Measurements from ENCODE around the gene MAPRE2.

Gene MAPRE2

DNA sequence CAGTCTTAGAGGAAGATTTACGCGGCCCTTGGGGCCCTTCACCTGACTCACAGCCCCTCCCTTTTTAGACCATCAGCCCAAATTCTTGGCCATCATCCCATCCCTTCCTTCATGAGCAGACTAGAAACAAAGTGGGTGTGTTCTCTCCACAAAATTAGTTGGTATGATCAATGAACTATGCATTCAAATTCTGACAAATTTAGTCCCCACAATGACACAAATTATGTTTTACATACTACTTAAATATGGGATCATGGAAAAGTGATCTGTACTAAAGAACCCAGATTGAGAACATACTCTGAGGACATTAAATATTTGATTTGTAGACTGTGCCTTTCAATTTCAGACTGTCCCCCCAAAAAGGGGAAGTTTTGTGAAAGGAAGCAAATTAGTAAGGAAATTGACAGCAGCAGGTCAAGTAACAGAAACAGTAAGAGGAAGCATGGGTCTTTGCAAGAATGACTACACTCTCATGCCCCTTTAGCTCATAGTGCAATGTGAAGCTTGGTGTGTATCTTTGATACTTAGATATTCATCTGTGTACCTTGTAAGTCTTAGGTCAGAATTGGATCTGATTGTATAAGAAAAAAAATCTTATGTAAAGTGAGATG lies 2.2 kb upstream of the MAPRE2 start:
- DNase-seq = no peak

DNA sequence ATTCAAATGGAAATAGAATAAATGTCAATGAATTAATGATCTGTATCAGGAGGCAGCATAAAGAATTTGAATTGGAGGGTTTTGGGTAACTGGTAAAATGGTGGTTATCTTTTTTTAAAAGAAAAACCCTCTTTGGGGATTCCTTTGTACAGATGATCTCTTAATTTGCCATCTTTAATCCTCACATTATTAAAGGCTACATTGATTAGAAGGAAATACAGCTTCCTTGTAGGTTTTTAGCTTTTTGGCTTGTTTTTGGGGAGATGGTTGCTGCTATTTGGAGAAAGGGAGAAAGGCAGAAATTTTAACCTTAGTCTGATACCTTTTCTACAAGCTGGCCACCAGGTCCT lies 600 bp upstream of the MAPRE2 start:
- DNase-seq = no peak

GRCh38 chr18:35041815-35042387 lies 688 bp downstream of the MAPRE2 start:
- DNase-seq = peak; percentile 49

DNA sequence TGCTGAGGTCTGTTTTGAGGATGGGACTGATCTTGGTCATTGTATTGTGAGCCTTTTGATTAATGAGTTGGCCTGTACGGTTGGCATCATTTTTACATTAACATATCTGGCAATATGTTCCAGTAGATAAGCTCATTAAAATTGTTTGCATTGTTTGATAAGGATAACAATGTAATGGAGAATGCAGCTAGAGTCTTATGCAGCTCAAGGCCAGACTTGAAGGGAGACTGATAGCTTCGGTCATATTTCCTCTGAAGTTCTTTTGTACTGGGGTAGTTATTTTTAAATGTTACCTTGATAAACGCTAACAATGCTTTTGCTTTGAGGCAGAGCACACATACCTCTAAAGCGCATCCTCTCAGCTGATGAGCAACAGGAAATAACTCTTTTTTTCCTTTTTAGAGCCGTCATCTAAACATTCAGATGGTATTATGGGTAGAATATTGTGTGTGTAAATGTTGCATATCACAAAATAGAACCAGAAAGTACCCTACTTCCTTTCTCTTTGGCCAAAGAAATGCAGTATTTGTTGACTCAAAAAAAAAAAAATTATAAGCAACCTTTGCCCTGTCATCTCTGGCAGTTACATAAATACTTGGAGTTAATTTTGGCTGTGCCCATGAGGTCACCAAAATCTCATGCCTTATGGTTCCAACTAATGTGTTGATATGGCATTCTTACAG lies 1.3 kb downstream of the MAPRE2 start:
- DNase-seq = peak; percentile 31

- DNase-seq = no peak
Observed at GRCh38 chr18:35043207-35043606, 2.0 kb downstream of the MAPRE2 start.

DNA sequence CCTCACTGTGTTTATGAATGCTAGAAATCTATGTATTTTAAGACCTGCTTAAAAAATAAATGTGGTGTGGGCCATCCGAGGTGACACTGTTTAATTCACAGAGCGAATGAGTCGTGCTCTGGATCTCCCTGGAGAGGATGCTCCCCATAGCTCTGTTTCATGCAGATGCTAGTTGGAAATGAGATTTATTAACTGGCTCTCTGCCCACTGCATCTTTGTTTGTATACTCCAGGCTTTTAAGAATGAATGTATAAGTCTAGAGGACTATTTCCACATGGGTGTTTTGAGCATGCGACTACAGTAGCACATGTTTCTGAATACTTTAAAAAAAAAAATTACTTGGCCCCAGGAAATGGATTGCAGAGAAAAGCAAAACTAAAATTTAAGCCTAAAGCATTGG lies 3.9 kb downstream of the MAPRE2 start:
- DNase-seq = peak; percentile 56

GRCh38 chr18:35045806-35046205 lies 4.6 kb downstream of the MAPRE2 start:
- no peak for DNase-seq

DNA sequence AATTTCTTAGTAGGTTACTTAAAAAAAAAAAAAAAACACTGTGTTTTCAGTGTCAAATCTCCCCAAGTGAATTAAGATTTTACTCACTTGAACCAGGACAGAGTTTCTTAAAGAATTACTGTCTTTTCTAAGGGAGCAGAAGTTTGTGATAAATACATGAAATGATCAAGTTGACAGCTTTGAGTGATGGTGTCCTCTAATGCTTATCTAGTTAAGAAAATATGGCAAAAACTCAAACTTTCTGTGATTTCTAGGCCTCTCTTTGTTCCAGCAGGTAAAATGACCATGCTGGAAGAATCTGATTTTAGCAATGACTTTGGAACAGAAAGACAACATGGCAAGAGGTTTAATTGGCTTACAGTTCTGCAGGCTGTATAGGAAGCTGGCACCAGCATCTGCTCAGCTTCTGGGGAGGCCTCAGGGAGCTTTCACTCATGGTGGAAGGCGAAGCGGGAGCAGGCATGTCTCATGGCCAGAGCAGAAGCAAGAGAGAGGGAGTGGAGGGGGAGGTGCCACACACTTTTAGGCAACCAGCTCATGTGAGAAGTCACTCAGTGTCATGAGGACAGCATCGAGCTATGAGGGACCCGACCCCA lies 6.6 kb downstream of the MAPRE2 start:
- no peak for DNase-seq

DNA sequence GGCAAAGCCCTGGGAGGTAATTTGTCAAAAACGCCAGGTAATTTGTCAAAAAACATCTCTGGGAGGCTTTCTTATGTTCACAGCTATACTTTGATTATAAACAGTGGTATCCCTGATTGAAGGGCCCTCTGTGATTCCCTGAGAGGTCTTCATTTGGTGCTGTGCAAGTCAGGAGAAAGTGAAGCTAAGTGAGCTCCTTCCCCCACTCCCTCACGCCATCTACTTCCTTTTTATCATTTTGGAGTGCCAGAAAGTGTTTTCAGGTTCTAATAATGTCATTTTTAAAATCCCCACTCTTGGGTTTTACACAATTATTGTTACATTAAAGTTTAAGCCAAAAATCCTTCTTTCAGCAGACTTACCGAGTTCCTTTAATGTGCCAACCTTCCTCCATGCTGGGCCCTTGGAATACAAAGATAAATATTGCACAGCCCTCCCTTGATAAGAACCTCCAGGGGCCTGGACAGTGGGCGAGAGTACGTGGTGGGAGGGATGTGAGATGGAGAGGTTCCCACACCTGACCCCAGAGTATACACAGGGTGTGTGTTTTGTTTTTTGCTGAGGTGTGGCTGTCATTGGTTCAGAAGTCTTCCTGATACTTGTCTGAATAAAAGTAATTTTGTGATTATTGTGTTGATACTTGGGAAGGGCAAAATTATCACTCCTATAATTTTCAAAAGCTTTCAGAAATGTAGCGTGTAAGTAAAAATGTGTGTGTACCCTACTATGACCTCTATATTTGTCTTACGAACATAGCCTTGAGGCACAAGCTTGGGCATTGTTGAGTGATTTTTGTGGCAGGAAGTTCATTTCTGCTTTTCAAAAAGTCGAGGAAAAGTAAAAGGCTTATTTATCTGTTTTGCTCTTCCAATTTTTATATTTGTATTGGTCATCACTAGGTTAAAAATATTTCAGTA lies 8.2 kb downstream of the MAPRE2 start:
- DNase-seq = no peak

GRCh38 chr18:35050028-35050546 lies 8.9 kb downstream of the MAPRE2 start:
- DNase-seq = no peak

- DNase-seq = no peak
Observed at GRCh38 chr18:35050705-35051195, 9.5 kb downstream of the MAPRE2 start.

DNA sequence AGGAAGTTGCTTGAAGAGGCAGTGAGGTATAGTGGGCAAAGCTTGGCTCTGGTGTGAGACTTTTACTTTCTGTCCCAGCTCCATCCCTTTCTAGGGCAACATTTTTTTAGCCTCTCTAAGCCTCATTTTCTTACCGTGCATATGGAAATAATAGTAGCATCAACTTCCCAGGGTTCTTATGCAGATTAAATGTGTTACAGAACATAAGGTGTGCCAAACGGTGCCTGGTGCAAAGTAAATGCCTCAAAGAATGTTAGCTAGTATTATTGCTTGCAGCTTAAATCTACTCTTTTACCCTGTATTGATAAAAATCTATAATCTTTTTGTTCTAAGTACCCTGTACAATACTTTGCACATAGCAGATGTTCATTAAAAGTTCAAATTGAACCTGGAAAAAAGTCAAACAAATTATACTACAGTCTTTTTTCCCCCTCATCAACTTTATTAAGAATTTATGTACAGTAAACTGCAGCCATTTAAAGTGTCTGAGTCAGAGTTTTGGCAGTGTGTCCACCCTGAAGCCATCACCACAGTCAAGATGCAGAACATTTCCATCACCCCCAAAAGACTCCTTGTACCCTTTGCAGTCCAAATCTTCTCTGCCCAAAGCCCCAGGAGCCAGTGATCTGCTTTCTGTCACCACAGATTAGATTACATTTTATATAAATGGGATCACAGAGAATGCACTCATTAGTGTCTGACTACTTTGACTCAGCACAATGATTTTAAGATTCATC lies 10.6 kb downstream of the MAPRE2 start:
- DNase-seq = no peak

DNA sequence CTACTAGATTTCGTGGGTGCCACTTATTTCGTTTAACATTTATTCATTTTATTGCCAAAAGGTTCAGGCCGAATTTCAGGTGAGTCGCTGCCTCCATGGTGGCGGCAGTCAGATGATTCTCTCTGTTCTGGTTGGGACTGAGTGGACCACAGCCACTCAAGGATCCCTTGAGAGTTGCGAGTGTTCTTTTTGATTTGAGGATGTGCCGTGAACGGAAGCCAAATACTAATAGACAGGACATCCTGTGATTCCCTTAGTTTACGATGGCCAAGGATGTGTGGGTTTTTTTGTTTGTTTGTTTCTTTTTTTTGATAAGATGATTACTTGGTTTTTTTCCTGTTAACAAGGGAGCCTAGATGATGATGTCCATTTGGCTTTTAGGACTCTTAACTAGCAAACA lies 13.2 kb downstream of the MAPRE2 start:
- DNase-seq = no peak

- DNase-seq = no peak
Observed at GRCh38 chr18:35055105-35055504, 13.9 kb downstream of the MAPRE2 start.

GRCh38 chr18:35055726-35056125 lies 14.5 kb downstream of the MAPRE2 start:
- DNase-seq = no peak

GRCh38 chr18:35059280-35059927 lies 18.2 kb downstream of the MAPRE2 start:
- peak; percentile 11 for DNase-seq

GRCh38 chr18:35060122-35060815 lies 19.1 kb downstream of the MAPRE2 start:
- DNase-seq = no peak

DNA sequence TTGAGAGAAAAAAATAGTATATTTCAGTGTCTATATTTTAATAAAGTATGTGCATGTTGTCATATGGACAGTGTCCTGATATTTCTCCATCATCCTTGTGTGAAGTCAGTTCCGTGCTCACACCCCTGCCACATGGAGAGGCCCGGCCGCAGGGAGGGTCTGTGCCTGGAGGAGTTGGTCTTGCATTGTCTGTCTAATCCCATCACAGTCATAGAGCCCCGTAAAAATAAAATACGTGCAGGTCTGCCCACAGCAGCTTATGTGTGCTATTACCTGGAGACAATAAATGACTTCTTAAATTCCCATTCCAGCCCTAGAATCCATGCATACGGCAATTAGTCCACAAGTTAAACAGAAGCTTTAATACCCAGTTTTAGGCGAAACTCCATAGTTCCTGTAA lies 20.1 kb downstream of the MAPRE2 start:
- DNase-seq = no peak

DNA sequence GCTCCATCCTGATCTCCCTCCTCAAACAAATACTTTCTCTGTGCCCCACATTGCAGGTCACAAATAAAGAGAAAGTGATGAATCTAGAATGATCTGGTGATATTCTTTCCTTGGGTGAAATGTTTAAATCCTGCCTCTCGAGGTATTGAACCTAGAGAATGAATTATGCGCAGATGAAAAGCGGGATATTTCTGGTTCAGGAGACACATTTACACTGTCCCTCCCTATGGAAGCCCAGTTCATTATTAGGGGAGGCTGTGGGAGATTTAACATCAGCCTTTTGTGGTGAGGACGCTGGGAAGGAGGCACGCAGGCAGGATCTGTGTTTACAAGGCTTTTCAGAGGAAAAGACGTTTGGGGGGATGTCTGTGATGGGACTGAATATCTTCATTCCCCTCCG lies 20.6 kb downstream of the MAPRE2 start:
- DNase-seq = no peak

- DNase-seq = no peak
Observed at GRCh38 chr18:35062408-35062807, 21.2 kb downstream of the MAPRE2 start.

Data from DMS79 treated with DMSO at 0.1 percent for 48 hours (cell line).